SK-MEL-5 (cell line): ENCODE data around the gene INTS11. TPM values are rescaled to one million over a fixed set of nuclear protein-coding genes. Genes with fewer than 3 reads are reported as not detected.
"Not testable (repeated sequence)": the region's sequence is repeated elsewhere in the genome, so short reads cannot be mapped to it uniquely, and the experiment has no call there.

Source experiments
- DNase-seq: peaks from one replicate; pipeline ENCODE4 v3.0.0-alpha.2; 2016; ENCODE audit warnings: low read depth, low spot score
- in situ Hi-C: cut with HindIII; loops from 2 replicates; pipeline ENCODE4 v1.10.0; 2016; ENCODE audit warnings: low sequenced_read_pairs, high pct_unique_total_duplicates, low pct_unique_long_range_greater_than_20kb
- total RNA-seq: library from RNA; depleted of rRNA; stranded (reverse); fragments of >200 nt; shearing (Covaris generic); gene quantifications from 2 replicates; pipeline ENCODE4 v1.2.3, GENCODE V29; 2014

The INTS11 gene
- total RNA-seq, 1 experiment from 2014 or later: 60.1 TPM

DNA sequence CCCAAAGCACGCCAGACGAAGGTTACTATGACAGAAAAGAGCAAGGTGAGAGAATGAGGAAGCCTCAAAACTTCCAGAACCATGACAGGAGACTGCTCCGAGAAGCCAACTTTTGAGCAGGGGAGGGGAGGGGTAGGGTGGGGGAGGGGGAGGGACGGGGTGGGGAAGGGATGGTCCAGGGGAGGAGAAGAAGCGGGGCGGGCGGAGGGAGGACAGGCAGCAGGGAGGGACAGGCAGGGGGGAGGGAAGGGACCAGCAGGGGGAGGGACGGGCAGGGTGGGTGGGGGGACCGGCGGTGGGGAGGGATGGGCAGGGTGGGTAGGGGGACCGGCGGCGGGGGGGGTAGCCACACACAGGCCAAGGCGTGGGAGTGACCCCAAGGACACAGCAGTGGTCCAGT lies 2.0 kb downstream of the INTS11 start:
- no peak for DNase-seq
- in situ Hi-C loops: no loop called here

DNA sequence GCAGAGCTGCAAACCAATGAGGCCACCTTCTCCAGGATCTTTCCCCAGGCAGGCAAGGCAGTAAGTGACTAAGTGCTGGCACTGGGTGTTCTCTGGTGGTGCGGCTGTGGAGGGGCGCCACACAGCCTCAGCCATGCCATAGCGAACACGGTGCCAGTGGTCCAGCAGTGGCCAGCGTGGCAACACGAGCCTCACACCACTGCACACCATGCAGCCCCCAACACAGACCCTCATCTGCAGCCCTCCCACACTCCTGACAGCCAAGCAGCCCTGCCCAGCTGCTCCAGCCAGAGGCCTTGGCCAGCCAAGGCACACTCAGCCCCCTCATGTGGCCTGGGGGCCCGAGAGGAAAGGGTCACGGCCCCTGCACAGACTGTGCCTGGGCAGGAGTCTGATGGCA lies 3.0 kb downstream of the INTS11 start:
- in situ Hi-C loops: no loop called here
- DNase-seq: no peak

DNA sequence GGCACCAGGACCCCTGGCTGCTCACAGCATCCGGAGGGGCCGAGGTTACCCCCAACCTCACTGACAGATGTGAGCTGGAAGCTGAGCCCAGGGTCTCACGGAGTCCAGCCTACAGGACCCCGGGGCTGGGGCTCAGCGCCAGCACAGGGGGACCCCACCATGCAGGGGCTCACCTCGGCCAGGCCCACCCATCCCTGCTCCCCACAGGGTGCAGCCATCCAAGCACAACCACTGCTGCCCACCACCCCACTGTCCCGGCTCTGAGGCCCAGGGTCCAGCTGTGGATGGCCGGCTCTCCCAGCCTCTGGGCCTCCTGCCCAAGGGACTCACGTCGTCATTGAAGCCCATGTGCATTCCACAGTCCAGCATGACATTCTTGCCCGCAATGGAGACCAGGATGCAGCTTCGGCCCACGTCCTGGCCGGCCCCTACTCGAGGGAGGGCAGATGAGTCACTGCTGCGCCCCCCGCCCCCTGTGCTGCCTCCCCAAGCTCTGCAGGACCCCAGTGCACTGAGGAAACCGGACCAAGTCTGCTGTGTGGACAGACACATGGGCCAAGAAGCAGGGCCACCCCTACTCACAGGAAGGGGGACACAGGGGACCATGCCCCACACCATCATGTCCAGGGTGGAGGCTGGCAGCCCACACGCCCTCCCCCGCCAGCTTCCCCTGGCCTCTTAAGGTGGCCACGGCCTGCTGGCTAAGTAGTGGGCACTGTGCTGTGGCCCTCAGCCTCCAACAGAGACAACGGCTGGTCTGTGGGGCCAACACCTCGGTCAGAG lies 3.6 kb downstream of the INTS11 start:
- in situ Hi-C loops: no loop called here
- no peak for DNase-seq

DNA sequence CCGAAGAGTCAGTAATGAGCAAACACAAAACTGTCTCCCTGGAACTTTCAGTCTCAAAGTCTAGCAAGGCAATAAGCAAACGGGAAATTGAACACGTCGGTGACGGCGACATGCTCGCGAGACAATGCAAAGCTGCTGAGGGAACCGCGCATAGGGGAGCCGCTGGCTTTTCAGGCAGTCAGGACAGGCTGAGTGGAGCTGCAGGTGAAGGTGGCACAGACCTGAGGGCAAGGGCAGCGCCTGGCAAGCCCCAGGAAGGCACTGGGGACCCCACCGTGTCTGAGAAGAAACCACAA lies 4.9 kb downstream of the INTS11 start:
- in situ Hi-C loops: no loop called here
- no peak for DNase-seq

DNA sequence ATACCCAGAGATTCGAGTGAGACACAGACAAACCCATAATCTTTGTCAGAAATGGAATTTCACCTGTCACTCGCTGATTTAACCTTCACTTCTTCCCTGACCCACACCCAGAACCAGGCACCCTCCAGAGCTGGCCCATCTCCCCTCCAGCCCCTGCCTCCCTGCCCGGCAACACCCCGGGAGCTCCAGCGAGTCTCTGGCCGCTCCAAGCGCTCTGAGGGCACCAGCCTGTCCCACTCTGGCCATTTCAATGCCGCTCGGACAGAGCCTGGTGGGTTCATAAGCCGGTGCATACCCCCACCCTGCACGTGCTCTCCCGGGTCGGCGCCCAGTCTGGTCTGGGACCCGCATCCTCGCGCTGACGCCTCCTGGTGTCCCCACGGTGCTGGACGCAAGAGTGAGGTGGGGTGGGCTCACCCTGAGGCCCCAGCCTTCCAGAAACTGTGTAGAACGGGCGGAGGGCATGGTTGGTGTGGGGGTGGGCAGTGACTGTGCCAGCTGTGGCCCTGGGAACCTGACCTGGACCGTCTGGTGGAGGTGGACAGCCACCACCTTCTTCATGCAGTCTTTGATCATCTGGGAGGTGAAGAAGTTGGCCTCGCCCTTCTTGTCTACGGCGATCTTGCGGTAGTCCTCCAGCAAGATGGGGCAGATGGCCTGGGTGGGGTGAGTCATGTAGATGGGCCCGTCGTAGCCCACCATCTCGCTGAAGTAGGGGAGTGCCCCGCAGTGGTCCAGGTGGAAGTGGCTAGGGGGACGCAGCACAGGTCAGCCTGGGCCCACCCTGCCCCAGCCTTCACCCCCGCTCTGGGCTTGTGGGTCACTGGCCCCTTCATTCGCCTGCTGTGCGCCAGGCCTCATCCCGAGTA lies 5.4 kb downstream of the INTS11 start:
- in situ Hi-C loops: no loop called here
- no peak for DNase-seq

DNA sequence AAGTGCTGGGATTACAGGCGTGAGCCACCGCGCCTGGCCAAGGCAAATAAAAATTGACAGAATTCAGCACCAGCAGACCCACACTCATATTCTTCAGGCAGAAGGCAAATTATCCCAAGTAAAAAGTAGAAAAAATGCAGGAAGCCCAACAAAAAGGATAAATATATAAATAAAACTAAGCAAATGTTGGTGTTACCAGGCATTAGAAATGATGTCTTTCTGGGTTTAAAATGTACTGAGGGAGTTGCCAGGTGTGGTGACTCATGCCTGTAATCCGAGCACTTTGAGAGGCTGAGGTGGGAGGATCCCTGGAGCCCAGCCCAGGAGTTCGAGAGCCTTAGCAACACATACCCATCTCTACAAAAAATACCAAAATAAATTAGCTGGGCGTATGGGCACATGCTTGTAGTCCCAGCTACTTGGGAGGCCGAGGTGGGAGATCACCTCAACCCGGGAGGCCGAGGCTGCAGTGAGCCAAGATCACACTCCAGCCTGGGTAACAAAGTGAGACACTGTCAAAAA lies 6.3 kb downstream of the INTS11 start:
- DNase-seq: no peak
- in situ Hi-C loops: no loop called here

DNA sequence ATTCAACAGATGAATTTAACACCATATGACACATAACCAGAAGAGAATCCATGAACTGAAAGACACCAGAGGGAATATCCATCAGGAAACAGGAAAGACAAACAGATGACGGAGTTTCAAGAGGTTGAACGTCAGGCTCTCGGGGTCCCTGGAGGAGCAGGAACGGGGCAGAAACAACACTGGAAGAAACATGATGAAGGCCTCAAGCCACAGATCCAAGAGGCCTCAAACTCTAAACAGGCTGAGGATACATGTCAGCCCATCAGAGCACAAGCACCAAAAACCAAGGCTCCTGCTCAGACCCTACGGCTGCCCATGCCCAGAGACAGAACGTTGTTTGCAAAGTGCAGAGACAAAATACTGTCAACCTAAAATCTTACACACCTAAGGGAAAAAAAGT lies 7.0 kb downstream of the INTS11 start:
- in situ Hi-C loops: no loop called here
- DNase-seq: no peak

DNA sequence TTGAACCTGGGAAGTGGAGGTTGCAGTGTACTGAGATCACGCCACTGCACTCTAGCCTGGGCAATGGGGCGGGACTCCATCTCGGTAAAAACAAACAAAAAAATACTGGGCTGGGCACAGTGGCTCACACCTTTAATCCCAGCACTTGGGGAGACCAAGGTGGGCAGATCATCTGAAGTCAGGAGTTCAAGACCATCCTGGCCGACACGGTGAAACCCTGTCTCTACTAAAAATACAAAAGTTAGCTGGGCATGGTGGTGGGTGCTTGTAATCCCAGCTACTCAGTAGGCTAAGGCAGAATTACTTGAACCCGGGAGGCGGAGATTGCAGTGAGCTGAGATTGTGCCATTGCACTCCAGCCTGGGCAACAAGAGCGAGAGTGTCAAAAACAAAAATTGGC lies 8.3 kb downstream of the INTS11 start:
- in situ Hi-C loops: not testable (repeated sequence)

DNA sequence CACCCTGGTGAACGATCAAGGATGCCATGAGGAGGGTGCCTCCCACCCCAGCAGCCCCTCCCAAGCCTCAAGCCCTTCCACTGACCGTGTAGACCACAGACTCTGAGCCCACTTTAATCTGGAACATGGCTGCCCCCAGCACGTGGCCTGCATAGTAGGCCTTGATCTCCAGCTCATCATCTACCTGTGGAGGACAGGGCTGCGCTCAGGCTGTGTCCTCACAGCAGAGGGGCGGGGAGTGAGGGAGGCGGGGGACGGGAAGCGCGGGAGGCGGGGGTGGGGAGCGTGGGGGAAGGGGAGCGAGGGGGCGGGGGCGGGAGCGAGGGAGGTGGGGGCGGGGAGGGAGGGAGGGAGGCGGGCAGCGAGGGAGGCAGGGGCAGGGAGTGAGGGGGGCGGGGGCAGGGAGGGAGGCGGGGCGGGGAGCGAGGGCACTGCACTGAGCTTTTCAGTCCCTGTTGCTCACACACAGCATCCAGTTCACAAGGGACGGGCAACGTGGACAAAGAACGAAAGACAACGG lies 9.0 kb downstream of the INTS11 start:
- in situ Hi-C loops: no loop called here
- DNase-seq: no peak

More for the DNA sequence above, 8.3 kb downstream of the INTS11 start:
- not testable (repeated sequence) for DNase-seq

DNA sequence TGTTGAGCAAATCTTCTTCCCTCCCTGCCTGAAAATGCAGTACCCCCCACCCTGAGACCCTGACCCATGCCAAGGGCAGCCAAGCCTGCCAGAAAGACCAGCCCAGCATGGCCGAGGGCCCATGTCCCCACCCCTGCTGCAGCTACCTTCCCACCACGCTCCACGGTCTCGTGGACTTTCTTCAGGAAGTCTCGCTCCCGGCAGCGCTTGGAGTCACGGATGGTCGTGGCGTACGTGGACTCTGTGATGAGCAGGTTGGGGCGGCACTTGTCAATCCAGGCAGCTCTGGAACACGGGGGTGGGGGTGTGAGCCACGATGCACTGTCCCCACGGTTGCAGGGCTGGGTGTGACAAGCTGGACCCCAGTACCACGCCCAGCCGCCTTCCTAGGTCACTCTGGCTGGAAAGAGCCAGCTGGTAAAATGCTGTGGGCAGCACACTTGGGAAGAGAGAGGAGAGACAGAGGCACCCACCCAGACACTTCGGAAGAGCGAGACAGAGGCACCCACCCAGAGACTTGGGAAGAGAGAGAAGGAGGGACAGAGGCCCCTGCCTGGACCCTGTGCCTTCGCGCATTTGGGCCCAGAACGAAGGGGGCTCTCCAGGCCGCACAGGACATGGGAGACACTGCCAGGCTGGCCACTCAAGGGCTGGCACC lies 9.7 kb downstream of the INTS11 start:
- in situ Hi-C loops: no loop called here
- no peak for DNase-seq

DNA sequence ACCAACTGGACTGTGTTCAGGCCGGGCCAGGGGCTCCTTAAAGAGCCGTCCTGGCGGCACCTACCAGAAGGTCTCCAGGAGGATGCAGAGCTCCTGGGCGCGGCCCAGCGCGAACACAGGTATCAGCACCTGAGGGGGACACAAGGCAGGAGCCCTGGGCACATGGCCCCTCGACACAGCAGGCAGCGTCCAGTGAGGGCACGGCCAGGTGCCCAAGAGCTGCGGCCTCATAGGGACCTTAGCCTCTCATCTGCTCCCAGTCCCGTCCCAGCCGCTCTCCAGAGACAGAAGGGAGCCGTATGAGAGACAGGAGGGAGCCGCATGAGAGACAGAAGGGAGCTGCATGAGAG lies 10.2 kb downstream of the INTS11 start:
- no peak for DNase-seq
- in situ Hi-C loops: no loop called here

DNA sequence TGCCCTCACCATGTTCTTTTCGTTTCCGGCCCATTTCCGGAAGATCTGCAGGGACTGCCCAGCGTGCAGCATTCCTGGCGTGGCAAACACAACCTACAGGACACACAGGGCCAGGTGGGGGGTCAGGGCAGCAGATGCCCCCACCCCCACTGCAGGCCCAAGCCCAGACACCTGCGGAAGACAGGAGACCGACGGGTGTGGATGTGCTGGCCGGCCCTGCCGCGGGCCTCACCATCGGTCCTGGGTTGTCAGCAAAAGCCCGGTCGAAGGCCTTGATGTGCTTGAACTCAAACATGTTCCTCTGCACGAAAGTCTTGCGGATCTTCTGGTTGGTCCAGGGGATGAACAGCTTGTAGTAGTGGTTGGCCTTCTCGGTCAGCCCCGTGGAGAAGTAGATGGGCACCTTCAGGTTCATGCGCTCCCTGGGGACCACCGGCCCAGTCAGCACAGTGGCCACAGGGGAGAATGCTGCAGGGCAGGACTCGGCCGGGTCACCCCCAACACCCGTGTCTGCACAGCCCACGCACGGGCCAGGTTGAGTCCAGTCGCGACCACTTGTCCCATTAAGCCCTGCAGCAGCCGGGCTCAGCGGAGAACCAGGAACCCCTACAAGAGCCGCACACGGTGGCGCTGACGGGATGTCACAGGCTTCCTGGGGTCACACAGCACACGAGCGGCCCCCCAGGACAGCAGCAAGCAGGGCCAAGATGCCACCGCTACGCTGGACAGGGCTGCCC lies 10.8 kb downstream of the INTS11 start:
- in situ Hi-C loops: no loop called here
- DNase-seq: no peak

DNA sequence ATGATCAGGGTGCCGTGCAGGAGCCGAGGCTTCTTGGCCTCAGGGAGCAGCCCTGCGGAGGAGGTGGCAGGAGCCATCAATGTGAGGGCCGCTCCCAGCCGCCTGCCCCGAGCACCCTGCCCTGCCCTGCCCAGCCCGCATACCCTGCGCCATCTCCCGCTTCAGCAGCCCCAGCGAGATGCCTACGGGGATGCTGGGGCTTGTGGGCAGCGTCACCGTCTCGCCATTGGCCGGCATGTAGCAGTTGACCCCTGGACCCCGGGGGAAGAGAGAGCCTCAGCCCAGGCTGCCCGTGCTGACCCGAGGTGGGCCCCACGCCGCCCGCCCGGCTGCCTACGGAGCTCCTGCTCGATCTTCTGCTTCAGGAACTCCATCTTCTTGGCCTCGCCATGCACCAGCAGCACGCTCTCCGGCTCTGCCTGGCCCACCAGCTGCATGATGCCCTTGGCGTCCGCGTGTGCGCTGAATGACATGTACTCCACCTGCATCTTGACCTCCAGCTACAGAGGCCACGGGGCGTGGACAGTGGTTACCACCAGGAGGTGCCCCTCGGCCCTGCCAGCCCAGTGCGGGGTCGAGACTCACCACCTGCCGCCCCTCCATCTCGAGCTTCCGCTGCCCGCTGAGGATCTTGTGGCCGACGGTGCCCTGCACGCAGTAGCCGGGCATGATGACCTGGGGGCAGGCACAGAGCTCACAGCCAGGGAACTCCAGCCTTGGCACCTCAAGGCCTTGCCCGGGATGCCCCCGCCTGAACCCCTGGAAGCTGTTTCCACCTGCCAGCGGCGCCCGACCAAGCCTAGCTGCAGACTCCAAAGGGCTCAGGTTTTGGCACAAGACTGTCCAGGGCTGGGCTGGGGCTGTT lies 11.8 kb downstream of the INTS11 start:
- in situ Hi-C loops: no loop called here
- no peak for DNase-seq

DNA sequence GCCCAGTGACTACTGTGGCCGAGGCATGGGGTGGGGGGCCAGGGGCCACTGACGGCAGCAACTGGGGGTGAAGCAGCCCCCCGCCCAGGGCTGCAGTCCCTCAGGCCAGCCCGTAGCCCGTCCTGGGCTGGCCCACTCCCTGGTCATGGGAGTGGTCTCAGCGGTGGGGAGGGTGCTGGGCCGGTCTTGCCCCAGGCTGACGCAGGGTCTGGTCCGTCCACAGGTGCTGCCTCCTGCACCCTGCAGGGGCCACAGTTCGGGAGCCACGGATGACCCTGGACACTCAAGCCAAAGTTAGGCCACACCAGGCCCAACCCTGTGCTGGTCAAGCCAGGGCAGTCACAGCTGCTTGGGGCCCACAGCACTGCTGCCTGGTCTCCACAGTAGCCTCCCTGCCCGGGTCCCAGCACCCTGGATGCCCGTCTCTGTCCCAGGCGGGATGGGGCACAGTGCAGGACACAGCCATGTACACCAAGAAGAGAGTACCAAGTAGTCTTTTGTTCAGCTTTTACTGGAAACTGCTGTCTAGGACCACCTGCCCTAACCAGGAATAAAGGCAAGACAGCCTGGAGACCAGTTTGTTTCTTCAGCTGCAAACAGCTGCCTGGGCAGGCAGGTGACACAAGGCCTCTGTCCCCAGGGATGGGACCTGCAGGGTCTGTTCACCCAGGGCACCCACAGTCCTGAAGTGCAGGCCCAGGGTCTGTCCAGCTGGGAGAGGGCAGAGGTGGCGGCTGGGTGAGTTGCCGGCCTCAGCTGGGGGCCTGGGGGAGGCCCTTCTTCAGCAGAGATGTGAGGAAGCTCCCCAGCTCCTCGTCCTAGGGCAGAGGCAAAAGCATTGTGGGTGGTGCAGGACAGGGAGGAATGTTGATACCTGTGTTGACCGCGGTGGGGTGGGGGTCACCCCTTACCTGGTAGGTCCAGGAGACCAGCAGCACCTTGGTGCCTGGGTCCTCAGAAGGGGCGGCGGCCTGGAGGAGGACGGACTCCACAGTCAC lies 13.1 kb downstream of the INTS11 start:
- in situ Hi-C loops: no loop called here
- DNase-seq: no peak

DNA sequence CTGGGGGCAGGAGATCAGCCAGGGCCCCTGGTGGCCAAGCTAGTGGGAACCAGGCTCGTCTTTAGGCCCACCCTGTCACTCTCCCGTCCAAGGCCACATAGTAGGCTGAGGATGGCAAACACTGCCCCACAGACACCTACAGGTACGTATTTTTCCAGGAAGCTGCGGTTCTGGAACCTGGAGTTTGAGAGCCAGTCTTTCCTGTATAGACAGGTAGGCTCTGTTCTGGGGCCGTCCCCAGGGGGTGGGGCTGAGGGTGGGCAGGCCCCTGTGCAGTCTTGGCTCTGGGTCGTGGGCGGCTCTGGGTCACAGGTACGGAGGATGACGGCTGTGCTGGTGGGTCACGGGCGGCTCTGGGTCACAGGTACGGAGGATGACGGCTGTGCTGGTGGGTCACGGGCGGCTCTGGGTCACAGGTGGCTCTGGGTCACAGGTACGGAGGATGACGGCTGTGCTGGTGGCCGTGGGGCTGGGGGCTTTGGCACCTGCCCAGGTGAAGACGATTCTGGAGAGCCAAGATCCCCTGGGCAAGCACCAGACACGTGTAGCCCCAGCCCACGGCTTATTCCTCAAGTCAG lies 13.9 kb downstream of the INTS11 start:
- no peak for DNase-seq
- in situ Hi-C loops: no loop called here

DNA sequence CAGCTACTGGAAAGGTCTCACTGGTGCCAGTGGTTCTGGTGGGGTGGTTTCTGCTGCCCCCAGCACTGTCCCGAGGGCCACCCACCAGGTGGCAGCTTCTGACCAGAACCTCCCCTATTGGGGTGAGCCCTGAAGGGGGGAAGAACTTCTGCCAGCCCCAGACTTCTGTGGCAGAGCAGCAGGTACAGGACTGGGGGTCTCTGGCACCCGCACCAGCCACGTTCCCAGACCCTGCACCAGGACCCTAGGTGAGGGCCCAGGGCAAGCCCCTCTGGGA lies 14.4 kb downstream of the INTS11 start:
- DNase-seq: no peak
- in situ Hi-C loops: no loop called here
